VCaP (cell line): ENCODE data around the gene ARFGAP3.

Experiments
- H3K27ac ChIP-seq: fragments of 450-650 bp; 2 replicates; pipeline ENCODE4 v1.5.1; 2017
- CTCF ChIP-seq: fragments of 450-650 bp; conservative IDR thresholded peaks from 2 replicates; pipeline ENCODE4 v1.5.1; 2017; ENCODE audit warnings: mild to moderate bottlenecking, moderate library complexity

The ARFGAP3 gene

GRCh38 chr22:42780070-42780540 lies 77.0 kb downstream of the ARFGAP3 start:
- TF ChIP-seq CTCF = peak; percentile 80
- H3K27ac ChIP-seq = peak overlapping the region; percentile 46

DNA sequence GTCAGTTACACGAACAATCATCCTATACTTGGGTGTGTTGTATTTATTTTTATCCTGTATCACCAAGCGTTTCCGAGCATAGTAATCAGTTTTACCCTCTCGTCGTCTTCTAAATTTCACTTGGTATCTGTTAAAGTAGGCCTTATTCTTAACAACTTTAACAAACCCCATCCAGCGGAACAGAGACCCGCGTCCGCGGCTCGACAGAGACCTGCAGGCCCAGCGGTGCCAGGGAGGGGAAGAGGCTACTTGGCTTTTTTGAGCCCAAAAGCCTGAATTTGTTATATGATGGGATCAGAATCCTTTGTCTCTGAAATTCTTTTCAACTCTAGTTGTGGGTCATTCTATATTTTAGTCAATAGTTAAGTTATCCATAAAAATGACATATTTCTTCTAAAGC lies 79.9 kb downstream of the ARFGAP3 start:
- H3K27ac ChIP-seq = no peak overlapping the region
- TF ChIP-seq CTCF = no peak

- no peak overlapping the region for H3K27ac ChIP-seq
- no peak for TF ChIP-seq CTCF
These were observed 83.9 kb downstream of the ARFGAP3 start for GRCh38 chr22:42773167-42773566.

DNA sequence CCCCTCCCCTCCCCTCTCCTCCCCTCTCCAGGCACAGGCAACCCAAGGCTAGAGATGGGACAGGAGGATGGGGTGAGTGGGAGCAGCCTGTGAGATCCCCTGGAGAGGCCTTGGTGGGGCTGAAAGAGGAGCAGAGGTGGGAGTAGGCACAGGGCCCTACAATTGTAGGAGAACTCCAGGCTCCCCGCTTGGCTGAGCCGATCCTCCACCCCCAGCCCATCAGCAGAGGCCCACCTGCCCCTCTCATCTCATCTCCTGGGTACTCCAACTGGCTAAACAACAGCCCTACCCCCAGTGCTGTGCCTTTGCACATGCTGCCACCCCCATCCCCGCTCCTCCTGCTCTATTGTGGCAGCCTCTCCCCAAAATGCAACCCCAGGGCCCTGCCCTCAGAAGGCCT lies 84.4 kb downstream of the ARFGAP3 start:
- TF ChIP-seq CTCF = no peak
- H3K27ac ChIP-seq = no peak overlapping the region

DNA sequence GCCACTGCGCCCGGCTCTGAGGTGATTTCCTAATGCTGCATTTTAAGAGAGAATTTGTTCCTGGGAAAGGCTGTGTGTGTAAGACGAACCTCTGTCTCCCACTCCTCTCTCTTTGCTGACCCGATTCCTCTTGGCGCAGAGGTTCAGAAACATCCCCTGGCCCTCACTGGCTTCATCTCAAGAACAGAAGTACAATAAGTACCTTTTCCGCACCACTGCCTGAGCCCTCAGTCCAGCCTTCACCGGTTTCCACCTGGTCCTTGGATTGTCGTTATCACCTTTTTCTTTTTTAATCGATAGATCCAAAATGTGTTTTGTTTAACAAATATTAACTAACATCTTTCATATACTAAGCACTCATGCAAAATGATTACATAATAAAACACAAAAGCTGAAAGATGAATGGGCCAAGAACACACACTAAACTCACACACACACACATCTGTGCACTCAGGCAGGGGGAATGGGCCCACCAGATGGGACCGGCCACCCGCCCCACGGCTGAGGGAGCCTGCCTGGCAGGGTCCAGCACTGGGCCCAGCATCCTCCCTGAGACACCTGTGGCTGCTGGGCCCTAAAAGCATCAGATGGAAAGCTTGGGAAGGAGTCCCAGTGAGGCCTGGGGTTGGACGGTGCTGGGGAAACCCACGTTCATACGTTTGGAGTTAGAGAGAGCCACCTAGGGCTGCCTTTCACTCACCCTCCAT lies 86.0 kb downstream of the ARFGAP3 start:
- no peak overlapping the region for H3K27ac ChIP-seq
- no peak for TF ChIP-seq CTCF

- peak overlapping the region; percentile 52; the same call in 1 of the 2 replicates for H3K27ac ChIP-seq
- no peak for TF ChIP-seq CTCF
These were observed 86.7 kb downstream of the ARFGAP3 start for GRCh38 chr22:42770448-42770726.

DNA sequence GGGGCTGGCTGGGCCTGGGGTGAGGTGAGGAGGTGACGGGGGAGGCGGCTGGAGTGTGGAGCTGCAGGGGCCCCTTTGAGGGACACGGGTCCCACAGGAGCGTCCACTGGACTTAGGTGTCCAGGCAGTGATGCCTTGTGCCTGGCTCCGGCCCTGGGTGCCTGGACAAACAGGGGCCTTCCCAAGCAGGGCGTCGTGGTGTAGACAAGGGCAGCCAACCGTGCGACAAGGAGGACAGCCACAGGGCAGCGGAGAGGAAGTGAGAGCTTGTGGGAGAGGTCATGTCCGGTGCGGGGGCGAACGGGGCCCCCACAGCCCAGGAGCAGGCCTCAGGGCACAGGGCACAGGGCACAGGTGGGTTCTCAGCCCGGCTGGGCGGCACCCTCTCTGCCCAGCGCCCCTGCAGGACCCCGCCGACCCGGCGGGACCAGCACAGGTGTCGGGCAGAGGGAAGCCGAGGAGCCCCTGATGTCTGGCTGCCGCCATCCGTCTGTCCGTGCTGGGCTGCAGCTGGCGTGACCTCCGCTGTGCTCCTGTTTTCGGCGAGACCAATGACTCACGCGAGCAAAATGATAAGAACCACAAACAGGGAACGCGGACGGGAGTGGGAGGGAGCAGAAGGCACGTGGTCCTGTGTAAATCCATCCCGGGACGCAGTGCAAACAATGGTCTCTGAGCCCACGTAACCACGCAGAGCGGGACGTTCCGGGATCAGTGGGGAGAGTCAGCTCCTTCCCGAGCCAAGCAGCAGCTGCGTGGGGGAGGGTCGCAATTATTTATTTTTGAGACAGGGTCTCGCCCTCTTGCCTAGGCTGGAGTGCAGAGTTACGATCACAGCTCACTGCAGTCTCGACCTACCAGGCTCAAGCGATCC lies 87.3 kb downstream of the ARFGAP3 start:
- no peak for TF ChIP-seq CTCF
- H3K27ac ChIP-seq = peak overlapping the region; percentile 52; the same call in 1 of the 2 replicates
